Left lung (tissue), 10 donors: ENCODE data around the gene SYCP2. TPM values are rescaled to one million over a fixed set of nuclear protein-coding genes. Genes with fewer than 3 reads are reported as not detected.
A peak's percentile ranks its signal among the peaks of the same experiment; 100 is the strongest.

Experiments
- ATAC-seq: fragments of 200-7000 bp; cut with Tn5 transposase; one replicate; pipeline ENCODE4 v1.9.1; 2020; ENCODE audit warnings: moderate library complexity
- DNase-seq, 4 donors: peaks; one replicate each; pipeline ENCODE4 v3.0.0-alpha.2; 2013 to 2020
- H3K27ac ChIP-seq, 2 donors: fragments of 200-600 bp; sonication (generic) in 1 of 2; one replicate each; pipeline versions ENCODE4 v1.5.0 to v1.8.0; 2020 to 2021
- H3K27me3 ChIP-seq, 2 donors: fragments of 200-600 bp; sonication (generic) in 1 of 2; one replicate each; pipeline versions ENCODE4 v1.5.0 to v1.8.0; 2020 to 2021
- H3K36me3 ChIP-seq, 2 donors: fragments of 200-600 bp; sonication (generic) in 1 of 2; one replicate each; pipeline versions ENCODE4 v1.5.0 to v1.8.0; 2020 to 2021
- H3K4me1 ChIP-seq, 2 donors: fragments of 200-600 bp; one replicate each; pipeline ENCODE4 v1.8.0; 2021
- H3K4me3 ChIP-seq, 2 donors: fragments of 200-600 bp; sonication (generic) in 1 of 2; one replicate each; pipeline versions ENCODE4 v1.5.0 to v1.8.0; 2020 to 2021; ENCODE audit warnings: mild to moderate bottlenecking in 1 of 2
- H3K9me3 ChIP-seq, 2 donors: fragments of 200-600 bp; sonication (generic) in 1 of 2; one replicate each; pipeline versions ENCODE4 v1.5.0 to v1.8.0; 2020 to 2021
- CTCF ChIP-seq, 2 donors: fragments of 200-600 bp; sonication (generic) in 1 of 2; IDR thresholded peaks; one replicate each; pipeline versions ENCODE4 v1.5.0 to v1.8.0; 2021; ENCODE audit warnings: antibody characterized with exemption in 2 of 2
- intact Hi-C, 2 donors: fragments of 100-400 bp; cut with DNase I; formaldehyde crosslinking; loops; one replicate each; pipeline versions ENCODE4 v1.11.2 to v1.14.2; 2022
- polyA plus RNA-seq, 6 donors: library from polyadenylated mRNA; unstranded; fragments of 120-200 nt; gene quantifications; one replicate each; pipeline ENCODE4 v1.2.1, GENCODE V29; 2013; ENCODE audit not compliant: insufficient read length in 6 of 6
- total RNA-seq, 2 donors: library from RNA; stranded (reverse); fragmentation: NEBNext Ultra II Directional; extraction: Animal tissue kit (Norgen Biotek cat#: 25700); gene quantifications; one replicate each; pipeline ENCODE4 v1.2.1, GENCODE V29; 2021
- donor health status: DM: no; HTN: yes; CAD: no.
- donor health status: DM: no; HTN: no; CAD: no.

The SYCP2 gene
- total and polyA plus RNA-seq, 8 donors, result 1.8 to 12.0 (median 9.1) TPM

- H3K4me3 ChIP-seq, result no peak overlapping the region
- H3K9me3 ChIP-seq, result no peaks in the 10 kb centered on the region
- no peak for ATAC-seq
- H3K27me3 ChIP-seq, result peaks cover 0 to 20% of the 10 kb centered on the region in 2 donors
- TF ChIP-seq CTCF (IDR thresholded peaks at IDR 0.05), result no peak
- DNase-seq, result no peak
- intact Hi-C loops, result no loop called here
- no peaks in the 10 kb centered on the region for H3K4me1 ChIP-seq
- H3K27ac ChIP-seq, result no peak overlapping the region
- no peaks in the 10 kb centered on the region for H3K36me3 ChIP-seq
These were observed 108.5 kb downstream of the SYCP2 start for GRCh38 chr20:59824711-59825562.

- DNase-seq (peak in 1 of 4 donors; percentile 24), ATAC-seq (no peak)
- intact Hi-C loops, result no loop called here
- Histone ChIP-seq H3K36me3 (no peaks in the 10 kb centered on the region), H3K4me1 (no peaks in the 10 kb centered on the region), H3K9me3 (no peaks in the 10 kb centered on the region), H3K4me3 (no peak overlapping the region), H3K27ac (no peak overlapping the region), H3K27me3 (peaks cover 0 to 15% of the 10 kb centered on the region in 2 donors)
- no peak for TF ChIP-seq CTCF (IDR thresholded peaks at IDR 0.05)
These were observed 109.8 kb downstream of the SYCP2 start for GRCh38 chr20:59823491-59824259.

- H3K9me3 ChIP-seq, result no peaks in the 10 kb centered on the region
- no peak overlapping the region for H3K27ac ChIP-seq
- H3K36me3 ChIP-seq, result no peaks in the 10 kb centered on the region
- ATAC-seq, result no peak
- H3K27me3 ChIP-seq, result peaks cover 0 to 14% of the 10 kb centered on the region in 2 donors
- H3K4me3 ChIP-seq, result no peak overlapping the region
- intact Hi-C loops, result no loop called here
- TF ChIP-seq CTCF (IDR thresholded peaks at IDR 0.05), result no peak
- H3K4me1 ChIP-seq, result no peaks in the 10 kb centered on the region
- no peak for DNase-seq
These were observed 110.4 kb downstream of the SYCP2 start for GRCh38 chr20:59823030-59823423.

- DNase-seq (no peak), ATAC-seq (no peak)
- Histone ChIP-seq H3K27me3 (peaks cover 0 to 10% of the 10 kb centered on the region in 2 donors), H3K4me3 (no peak overlapping the region), H3K9me3 (no peaks in the 10 kb centered on the region), H3K36me3 (no peaks in the 10 kb centered on the region), H3K4me1 (no peaks in the 10 kb centered on the region), H3K27ac (no peak overlapping the region)
- intact Hi-C loops, result no loop called here
- TF ChIP-seq CTCF (IDR thresholded peaks at IDR 0.05), result no peak
These were observed 111.0 kb downstream of the SYCP2 start for GRCh38 chr20:59822291-59823029.
